Astrocyte (in vitro differentiated cells and primary cell): Measurements from ENCODE around the gene PAX3. TPM values are rescaled to one million over a fixed set of nuclear protein-coding genes. Genes with fewer than 3 reads are reported as not detected.

ENCODE experiments used
- DNase-seq: peaks from one replicate; pipeline ENCODE4 v3.0.0-alpha.2; 2010; ENCODE audit warnings: low read depth
- FAIRE-seq: peaks from 2 replicates; lab custom pipeline; 2011; peaks lifted over from hg19 to GRCh38; lab: Jason Lieb, UNC
- H2AFZ ChIP-seq: 2 replicates; pipeline ENCODE4 v1.6.0; 2012; ENCODE audit warnings: low read depth, low read length, inconsistent platforms
- H3K27ac ChIP-seq: 2 replicates; pipeline ENCODE4 v1.5.1; 2011; ENCODE audit warnings: low read depth, low read length, inconsistent platforms
- H3K27me3 ChIP-seq: 2 replicates; pipeline ENCODE4 v1.6.0; 2011; ENCODE audit warnings: low read length, inconsistent platforms; ENCODE audit not compliant: insufficient read depth
- H3K36me3 ChIP-seq: 2 replicates; pipeline ENCODE4 v1.5.1; 2011; ENCODE audit warnings: low read length, inconsistent platforms; ENCODE audit not compliant: insufficient read depth
- H3K4me1 ChIP-seq: 2 replicates; pipeline ENCODE4 v1.5.1; 2011; ENCODE audit warnings: low read length, inconsistent platforms; ENCODE audit not compliant: insufficient read depth
- H3K4me2 ChIP-seq: 2 replicates; pipeline ENCODE4 v1.6.0; 2012; ENCODE audit warnings: low read length, inconsistent platforms
- H3K4me3 ChIP-seq: 2 replicates; pipeline ENCODE4 v1.5.1; 2011; ENCODE audit warnings: low read depth, mild to moderate bottlenecking, low read length, inconsistent platforms; ENCODE audit not compliant: insufficient read depth
- H3K79me2 ChIP-seq: 2 replicates; pipeline ENCODE4 v1.6.0; 2012; ENCODE audit warnings: mild to moderate bottlenecking, low read length, inconsistent platforms; ENCODE audit not compliant: insufficient read depth
- H3K9ac ChIP-seq: 2 replicates; pipeline ENCODE4 v1.6.0; 2012; ENCODE audit warnings: mild to moderate bottlenecking, low read length, inconsistent platforms
- H3K9me3 ChIP-seq: 2 replicates; pipeline ENCODE4 v1.5.1; 2012; ENCODE audit warnings: low read depth, mild to moderate bottlenecking, low read length, inconsistent platforms; ENCODE audit not compliant: insufficient read depth
- H4K20me1 ChIP-seq: 2 replicates; pipeline ENCODE4 v1.6.0; 2012; ENCODE audit warnings: low read length, inconsistent platforms; ENCODE audit not compliant: insufficient read depth
- H3K27ac Mint-ChIP-seq: one replicate; pipeline ENCODE4 v1.8.0; 2021; ENCODE audit warnings: mild to moderate bottlenecking, mixed read lengths; ENCODE audit not compliant: unreplicated experiment
- H3K27me3 Mint-ChIP-seq: one replicate; pipeline ENCODE4 v1.8.0; 2021; ENCODE audit warnings: low read depth, mixed read lengths; ENCODE audit not compliant: unreplicated experiment
- H3K36me3 Mint-ChIP-seq: one replicate; pipeline ENCODE4 v1.8.0; 2021; ENCODE audit warnings: low read depth, mixed read lengths; ENCODE audit not compliant: unreplicated experiment
- H3K4me1 Mint-ChIP-seq: one replicate; pipeline ENCODE4 v1.8.0; 2021; ENCODE audit warnings: low read depth, mixed read lengths; ENCODE audit not compliant: unreplicated experiment
- H3K4me3 Mint-ChIP-seq: one replicate; pipeline ENCODE4 v1.8.0; 2021; ENCODE audit warnings: mild to moderate bottlenecking, moderate library complexity, mixed read lengths; ENCODE audit not compliant: unreplicated experiment
- H3K9me3 Mint-ChIP-seq: one replicate; pipeline ENCODE4 v1.8.0; 2021; ENCODE audit warnings: mild to moderate bottlenecking, mixed read lengths; ENCODE audit not compliant: unreplicated experiment
- CTCF ChIP-seq: IDR thresholded peaks from 2 replicates; pipeline ENCODE4 v1.5.1; 2011; ENCODE audit warnings: low read depth, mild to moderate bottlenecking, inconsistent platforms, low read length, moderate library complexity; ENCODE audit not compliant: insufficient read depth
- EZH2 ChIP-seq: IDR thresholded peaks from 2 replicates; pipeline ENCODE4 v1.6.1; 2012; ENCODE audit warnings: mild to moderate bottlenecking, low read length, inconsistent platforms; ENCODE audit not compliant: insufficient read depth
- total RNA-seq: library from RNA; stranded (reverse); gene quantifications from 2 replicates; pipeline ENCODE4 v1.2.1, GENCODE V29; 2021

The PAX3 gene
- total RNA-seq, 1 donor from 2014 or later, result not detected

GRCh38 chr2:222318026-222318711 is 19.4 kb upstream of the PAX3 start:
- peak overlapping the region; percentile 85 for H3K4me2 ChIP-seq
- H3K9ac ChIP-seq, result no peak overlapping the region
- H3K9me3 Mint-ChIP-seq, result peaks cover 2% of the 10 kb centered on the region
- DNase-seq, result peak; percentile 56
- H3K36me3 Mint-ChIP-seq, result no peaks in the 10 kb centered on the region
- H3K4me3 Mint-ChIP-seq, result peak overlapping the region; percentile 80
- no peak overlapping the region for H3K27ac ChIP-seq
- H4K20me1 ChIP-seq, result no peaks in the 10 kb centered on the region
- peaks cover 8% of the 10 kb centered on the region for H3K4me1 Mint-ChIP-seq
- no peaks in the 10 kb centered on the region for H3K9me3 ChIP-seq
- FAIRE-seq, result no peak
- H3K27me3 ChIP-seq, result peaks cover 67% of the 10 kb centered on the region
- no peak overlapping the region for H3K27ac Mint-ChIP-seq
- H3K36me3 ChIP-seq, result no peaks in the 10 kb centered on the region
- TF ChIP-seq CTCF (peak; percentile 27), EZH2 (no peak)
- peak overlapping the region; percentile 54 for H3K4me3 ChIP-seq
- peak overlapping the region; percentile 74 for H2AFZ ChIP-seq
- no peaks in the 10 kb centered on the region for H3K79me2 ChIP-seq
- H3K4me1 ChIP-seq, result peaks cover 5% of the 10 kb centered on the region
- H3K27me3 Mint-ChIP-seq, result peaks cover 70% of the 10 kb centered on the region

- H3K79me2 ChIP-seq, result no peaks in the 10 kb centered on the region
- FAIRE-seq (no peak), DNase-seq (no peak)
- no peaks in the 10 kb centered on the region for H3K36me3 ChIP-seq
- H3K4me1 ChIP-seq, result peaks cover 5% of the 10 kb centered on the region
- no peak overlapping the region for H3K4me2 ChIP-seq
- peaks cover 77% of the 10 kb centered on the region for H3K27me3 ChIP-seq
- H3K9ac ChIP-seq, result no peak overlapping the region
- H3K27ac Mint-ChIP-seq, result no peak overlapping the region
- no peaks in the 10 kb centered on the region for H4K20me1 ChIP-seq
- peaks cover 71% of the 10 kb centered on the region for H3K27me3 Mint-ChIP-seq
- no peak overlapping the region for H3K4me3 ChIP-seq
- no peak overlapping the region for H2AFZ ChIP-seq
- H3K4me1 Mint-ChIP-seq, result peaks cover 5% of the 10 kb centered on the region
- peaks cover 2% of the 10 kb centered on the region for H3K9me3 ChIP-seq
- no peaks in the 10 kb centered on the region for H3K36me3 Mint-ChIP-seq
- TF ChIP-seq CTCF (no peak), EZH2 (no peak)
- no peak overlapping the region for H3K27ac ChIP-seq
- peaks cover 8% of the 10 kb centered on the region for H3K9me3 Mint-ChIP-seq
- no peak overlapping the region for H3K4me3 Mint-ChIP-seq
These were observed 16.8 kb upstream of the PAX3 start for GRCh38 chr2:222315443-222316121.

- H3K4me3 Mint-ChIP-seq, result no peak overlapping the region
- Histone ChIP-seq H3K4me3 (no peak overlapping the region), H3K9me3 (peaks cover 2% of the 10 kb centered on the region), H3K4me1 (peaks cover 5% of the 10 kb centered on the region), H3K9ac (no peak overlapping the region), H3K27me3 (peaks cover 89% of the 10 kb centered on the region), H3K36me3 (no peaks in the 10 kb centered on the region), H3K4me2 (no peak overlapping the region), H4K20me1 (no peaks in the 10 kb centered on the region), H3K79me2 (no peaks in the 10 kb centered on the region), H2AFZ (no peak overlapping the region), H3K27ac (no peak overlapping the region)
- no peaks in the 10 kb centered on the region for H3K36me3 Mint-ChIP-seq
- FAIRE-seq (no peak), DNase-seq (no peak)
- TF ChIP-seq EZH2 (no peak), CTCF (no peak)
- H3K27me3 Mint-ChIP-seq, result peaks cover 85% of the 10 kb centered on the region
- peaks cover 8% of the 10 kb centered on the region for H3K9me3 Mint-ChIP-seq
- H3K27ac Mint-ChIP-seq, result no peak overlapping the region
- peaks cover 4% of the 10 kb centered on the region for H3K4me1 Mint-ChIP-seq
These were observed 15.0 kb upstream of the PAX3 start for GRCh38 chr2:222313816-222314215.
